A673 (cell line): ENCODE data around the gene PYGO2. TPM values are rescaled to one million over a fixed set of nuclear protein-coding genes. Genes with fewer than 3 reads are reported as not detected.

Source experiments
- BruUV-seq: library from RNA; stranded (reverse); fragments of 400-500 nt; replicated peaks from 2 replicates; lab custom pipeline; 2021; lab: Mats Ljungman, UMichigan
- CTCF ChIA-PET: fragments of 300-600 bp; sonication (Branson Sonifier 250); formaldehyde crosslinking; loops from one replicate; lab custom pipeline; 2022; ENCODE audit warnings: antibody characterized with exemption; lab: Charles Lee
- POLR2A ChIA-PET: fragments of 300-600 bp; sonication (Branson Sonifier 250); formaldehyde crosslinking; loops from one replicate; lab custom pipeline; 2022; ENCODE audit warnings: antibody characterized with exemption; ENCODE audit not compliant: low non-redundant PET; lab: Charles Lee
- DNase-seq: peaks from one replicate; pipeline ENCODE4 v3.0.0-alpha.2; 2015; ENCODE audit warnings: low spot score
- H3K27ac ChIP-seq: fragments of 200-600 bp; sonication (generic); 2 replicates; pipeline ENCODE4 v1.5.1; 2016; ENCODE audit warnings: mixed run types, low read depth, mild to moderate bottlenecking, mixed read lengths, antibody characterized with exemption, low read length; ENCODE audit not compliant: poor library complexity, severe bottlenecking
- H3K27me3 ChIP-seq: fragments of 200-600 bp; sonication (generic); replicated peaks from 2 replicates; pipeline ENCODE4 v1.6.1; 2017; ENCODE audit warnings: mixed run types, low read depth, mild to moderate bottlenecking, mixed read lengths, antibody characterized with exemption, low read length; ENCODE audit not compliant: insufficient read depth, poor library complexity
- H3K36me3 ChIP-seq: fragments of 200-600 bp; sonication (generic); 2 replicates; pipeline ENCODE4 v1.6.1; 2016; ENCODE audit warnings: mixed run types, mild to moderate bottlenecking, mixed read lengths, antibody characterized with exemption, low read length; ENCODE audit not compliant: insufficient read depth, poor library complexity, severe bottlenecking
- H3K4me1 ChIP-seq: fragments of 200-600 bp; sonication (generic); 2 replicates; pipeline ENCODE4 v1.6.1; 2017; ENCODE audit warnings: mixed run types, mild to moderate bottlenecking, mixed read lengths, antibody characterized with exemption, low read length; ENCODE audit not compliant: insufficient read depth, poor library complexity, severe bottlenecking
- H3K4me3 ChIP-seq: fragments of 200-600 bp; sonication (generic); 2 replicates; pipeline ENCODE4 v1.5.1; 2016; ENCODE audit warnings: low read depth, mixed run types, mild to moderate bottlenecking, mixed read lengths, low read length; ENCODE audit not compliant: poor library complexity, severe bottlenecking
- H3K9me3 ChIP-seq: fragments of 200-600 bp; sonication (generic); 2 replicates; pipeline ENCODE4 v1.6.1; 2016; ENCODE audit warnings: mixed run types, low read depth, mild to moderate bottlenecking, mixed read lengths, antibody characterized with exemption, low read length; ENCODE audit not compliant: poor library complexity, severe bottlenecking
- EZH2 ChIP-seq: fragments of 200-600 bp; sonication (generic); IDR thresholded peaks from 2 replicates; pipeline ENCODE4 v1.6.1; 2017; ENCODE audit warnings: borderline replicate concordance, low read depth, mild to moderate bottlenecking, mixed read lengths, antibody characterized with exemption, low read length; ENCODE audit not compliant: poor library complexity, severe bottlenecking
- intact Hi-C: fragments of 100-400 bp; cut with micrococcal nuclease; formaldehyde crosslinking; loops from one replicate; pipeline ENCODE4 v1.10.0; 2022; ENCODE audit not compliant: unreplicated experiment
- total RNA-seq: library from RNA; stranded (reverse); gene quantifications from 2 replicates; pipeline ENCODE4 v1.2.3, GENCODE V29; 2021
- TF ChIP-seq, protein P1 (sequence below): fragments of 300-800, 200-600 bp; sonication (generic); conservative IDR thresholded peaks from 2 replicates; pipeline ENCODE4 v1.5.1; 2017; ENCODE audit warnings: low read depth, mild to moderate bottlenecking, antibody characterized with exemption, low read length, moderate library complexity, mixed read lengths

PYGO2 gene
- total RNA-seq, 1 experiment from 2014 or later: 48.5 TPM

GRCh38 chr1:154975409-154976059 lies 14.0 kb upstream of the PYGO2 start:
- no peaks in the 10 kb centered on the region for H3K27me3 ChIP-seq
- intact Hi-C loops: no loop called here
- ChIA-PET POLR2A (no interaction called here), CTCF (no interaction called here)
- peaks cover 46% of the 10 kb centered on the region for H3K4me1 ChIP-seq
- BruUV-seq: no TSS peak
- TF ChIP-seq, protein P1, sequence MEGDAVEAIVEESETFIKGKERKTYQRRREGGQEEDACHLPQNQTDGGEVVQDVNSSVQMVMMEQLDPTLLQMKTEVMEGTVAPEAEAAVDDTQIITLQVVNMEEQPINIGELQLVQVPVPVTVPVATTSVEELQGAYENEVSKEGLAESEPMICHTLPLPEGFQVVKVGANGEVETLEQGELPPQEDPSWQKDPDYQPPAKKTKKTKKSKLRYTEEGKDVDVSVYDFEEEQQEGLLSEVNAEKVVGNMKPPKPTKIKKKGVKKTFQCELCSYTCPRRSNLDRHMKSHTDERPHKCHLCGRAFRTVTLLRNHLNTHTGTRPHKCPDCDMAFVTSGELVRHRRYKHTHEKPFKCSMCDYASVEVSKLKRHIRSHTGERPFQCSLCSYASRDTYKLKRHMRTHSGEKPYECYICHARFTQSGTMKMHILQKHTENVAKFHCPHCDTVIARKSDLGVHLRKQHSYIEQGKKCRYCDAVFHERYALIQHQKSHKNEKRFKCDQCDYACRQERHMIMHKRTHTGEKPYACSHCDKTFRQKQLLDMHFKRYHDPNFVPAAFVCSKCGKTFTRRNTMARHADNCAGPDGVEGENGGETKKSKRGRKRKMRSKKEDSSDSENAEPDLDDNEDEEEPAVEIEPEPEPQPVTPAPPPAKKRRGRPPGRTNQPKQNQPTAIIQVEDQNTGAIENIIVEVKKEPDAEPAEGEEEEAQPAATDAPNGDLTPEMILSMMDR: no peak
- no peak for TF ChIP-seq EZH2
- H3K27ac ChIP-seq: peak overlapping the region; percentile 96
- peak overlapping the region; percentile 59 for H3K4me3 ChIP-seq
- no peaks in the 10 kb centered on the region for H3K9me3 ChIP-seq
- peaks cover 29% of the 10 kb centered on the region for H3K36me3 ChIP-seq
- DNase-seq: no peak

GRCh38 chr1:154974808-154975408 lies 13.3 kb upstream of the PYGO2 start:
- CTCF ChIA-PET: no interaction called here
- POLR2A ChIA-PET: no interaction called here
- intact Hi-C loops: no loop called here
- DNase-seq: peak; percentile 98
- TF ChIP-seq EZH2: no peak
- TF ChIP-seq, protein P1: no peak
- Histone ChIP-seq H3K27me3 (no peaks in the 10 kb centered on the region), H3K27ac (peak overlapping the region; percentile 96), H3K36me3 (peaks cover 29% of the 10 kb centered on the region), H3K4me1 (peaks cover 46% of the 10 kb centered on the region), H3K4me3 (peak overlapping the region; percentile 59), H3K9me3 (no peaks in the 10 kb centered on the region)
- BruUV-seq: TSS peak; percentile 67

DNA sequence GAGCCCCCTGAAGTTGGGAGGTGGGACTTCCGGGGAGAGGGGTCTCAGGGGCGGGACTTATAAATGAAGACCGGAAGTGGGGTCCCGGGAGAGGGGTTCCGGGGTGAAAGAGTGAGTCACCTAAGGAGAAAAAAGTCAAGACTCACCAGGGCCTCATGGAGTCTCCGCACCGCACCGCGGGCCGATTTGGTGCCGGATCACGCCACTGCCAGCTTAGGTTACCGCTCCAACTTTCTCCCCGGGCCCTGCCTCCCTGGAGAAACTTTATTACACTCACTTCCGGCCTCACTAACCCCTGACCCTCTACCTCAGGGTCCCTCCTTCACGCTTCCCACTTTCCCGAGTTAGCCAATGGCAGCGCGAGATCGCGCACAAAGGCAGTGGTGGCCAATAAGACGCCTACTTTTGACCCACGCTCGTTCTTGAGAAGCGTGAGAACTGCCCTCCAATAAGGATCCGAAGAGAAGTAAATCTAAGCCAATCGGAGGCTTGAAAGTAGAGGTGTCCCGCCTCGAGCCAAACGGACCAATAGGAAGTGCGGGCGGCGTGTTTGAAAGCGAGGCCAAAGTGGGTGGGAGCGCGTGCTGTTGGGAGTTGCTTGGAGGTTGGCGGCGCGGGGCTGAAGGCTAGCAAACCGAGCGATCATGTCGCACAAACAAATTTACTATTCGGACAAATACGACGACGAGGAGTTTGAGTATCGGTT lies 12.7 kb upstream of the PYGO2 start, which contains the start of gene CKS1B:
CKS1B (plus strand) TSS at position 580 of the 706 bp plus-strand sequence; CDS start at position 645, 65 bp downstream.
- CTCF ChIA-PET: interaction anchor here (0.9 to 1.1 kb wide), 4 partner anchors 11 to 77 kb away, joined by 4 to 6 read pairs (median 4); partner anchors contain the start of gene PYGO2
- Histone ChIP-seq H3K27ac (peak within 1 kb of the TSS; percentile 96), H3K27me3 (no peaks in the 10 kb centered on the region), H3K4me1 (peaks cover 48% of the 10 kb centered on the region), H3K4me3 (peak within 1 kb of the TSS; percentile 59), H3K9me3 (no peaks in the 10 kb centered on the region), H3K36me3 (peaks cover 23% of the 10 kb centered on the region)
- POLR2A ChIA-PET: interaction anchor here (0.6 to 0.7 kb wide), 2 partner anchors 169 to 407 kb away, joined by 3 to 23 read pairs; partner anchors contain the start of gene CHRNB2
- intact Hi-C loops: no loop called here
- TF ChIP-seq, protein P1: no peak
- DNase-seq: peak; percentile 100
- BruUV-seq: no TSS peak
